WTC11 (cell line): ENCODE measurements around the gene PAEP. TPM values are rescaled to one million over a fixed set of nuclear protein-coding genes. Genes with fewer than 3 reads are reported as not detected.

Experiments
- ATAC-seq: fragments of 200-7000 bp; cut with Tn5 transposase; 2 replicates; pipeline ENCODE4 v1.10.0; 2021; ENCODE audit warnings: mild to moderate bottlenecking, moderate library complexity
- CTCF ChIA-PET: fragments of 300-600 bp; sonication (Branson Sonifier 250); formaldehyde crosslinking; loops from one replicate; lab custom pipeline; 2021; ENCODE audit warnings: antibody characterized with exemption; lab: Charles Lee
- POLR2A ChIA-PET: fragments of 350-600 bp; sonication (Branson Sonifier 250); formaldehyde crosslinking; loops from one replicate; lab custom pipeline; 2021; ENCODE audit warnings: antibody characterized with exemption; lab: Charles Lee
- DNase-seq: peaks from one replicate; pipeline ENCODE4 v3.0.0; 2021; ENCODE audit warnings: low spot score
- H3K27ac Mint-ChIP-seq: 2 replicates; pipeline ENCODE4 v1.8.0; 2021; ENCODE audit warnings: mixed read lengths
- H3K27me3 Mint-ChIP-seq: 2 replicates; pipeline ENCODE4 v1.8.0; 2021; ENCODE audit warnings: low read depth, mild to moderate bottlenecking, moderate library complexity, mixed read lengths
- H3K36me3 Mint-ChIP-seq: 2 replicates; pipeline ENCODE4 v1.8.0; 2021; ENCODE audit warnings: mixed read lengths
- H3K4me1 Mint-ChIP-seq: 2 replicates; pipeline ENCODE4 v1.8.0; 2022; ENCODE audit warnings: mixed read lengths
- H3K4me3 Mint-ChIP-seq: 2 replicates; pipeline ENCODE4 v1.8.0; 2021; ENCODE audit warnings: mild to moderate bottlenecking, moderate library complexity, mixed read lengths
- H3K9me3 Mint-ChIP-seq: 2 replicates; pipeline ENCODE4 v1.8.0; 2021; ENCODE audit warnings: mixed read lengths
- ARID4B ChIP-seq: sonication (generic); formaldehyde crosslinking; IDR thresholded peaks from 2 replicates; pipeline ENCODE4 v1.8.0; 2023; ENCODE audit warnings: missing genetic modification reagents, mild to moderate bottlenecking, borderline replicate concordance
- CDX4 ChIP-seq: fragments of 250-450 bp; sonication (Bioruptor Pico); IDR thresholded peaks from 2 replicates; pipeline ENCODE4 v1.9.0; 2021; ENCODE audit warnings: moderate library complexity, mild to moderate bottlenecking, inconsistent platforms, borderline replicate concordance
- E2F1 ChIP-seq: sonication (generic); formaldehyde crosslinking; IDR thresholded peaks from 2 replicates; pipeline ENCODE4 v1.8.0; 2022; ENCODE audit warnings: mild to moderate bottlenecking, missing genetic modification reagents
- ESRRA ChIP-seq: sonication (generic); formaldehyde crosslinking; IDR thresholded peaks from 2 replicates; pipeline ENCODE4 v1.8.1; 2022; ENCODE audit warnings: mild to moderate bottlenecking, missing genetic modification reagents, borderline replicate concordance
- ETV6 ChIP-seq: sonication (generic); formaldehyde crosslinking; IDR thresholded peaks from 2 replicates; pipeline ENCODE4 v1.8.1; 2022; ENCODE audit warnings: mild to moderate bottlenecking, missing genetic modification reagents
- NFE2L1 ChIP-seq: sonication (generic); formaldehyde crosslinking; IDR thresholded peaks from 2 replicates; pipeline ENCODE4 v1.8.1; 2023; ENCODE audit warnings: missing genetic modification reagents
- TP53 ChIP-seq: sonication (generic); formaldehyde crosslinking; IDR thresholded peaks from 2 replicates; pipeline ENCODE4 v1.8.1; 2023; ENCODE audit warnings: mild to moderate bottlenecking, missing genetic modification reagents
- USF1 ChIP-seq: sonication (generic); formaldehyde crosslinking; IDR thresholded peaks from 2 replicates; pipeline ENCODE4 v1.8.0; 2022; ENCODE audit warnings: mild to moderate bottlenecking, missing genetic modification reagents
- ZNF219 ChIP-seq: sonication (generic); formaldehyde crosslinking; IDR thresholded peaks from 2 replicates; pipeline ENCODE4 v1.8.0; 2023; ENCODE audit warnings: missing genetic modification reagents, mild to moderate bottlenecking, borderline replicate concordance
- ZNF232 ChIP-seq: sonication (generic); formaldehyde crosslinking; IDR thresholded peaks from 2 replicates; pipeline ENCODE4 v1.8.0; 2022; ENCODE audit warnings: mild to moderate bottlenecking, missing genetic modification reagents
- ZNF263 ChIP-seq: sonication (generic); formaldehyde crosslinking; IDR thresholded peaks from 2 replicates; pipeline ENCODE4 v1.8.1; 2022; ENCODE audit warnings: low read depth, mild to moderate bottlenecking, moderate library complexity, missing genetic modification reagents
- ZNF512 ChIP-seq: sonication (generic); formaldehyde crosslinking; IDR thresholded peaks from 2 replicates; pipeline ENCODE4 v1.8.1; 2022; ENCODE audit warnings: missing genetic modification reagents, borderline replicate concordance
- ZNF532 ChIP-seq: fragments of 250-450 bp; sonication (Bioruptor Pico); IDR thresholded peaks from 2 replicates; pipeline ENCODE4 v1.9.0; 2021; ENCODE audit warnings: mild to moderate bottlenecking, borderline replicate concordance
- total RNA-seq: library from RNA; stranded (reverse); gene quantifications from 3 replicates; pipeline ENCODE4 v1.2.3, GENCODE V29; 2021

PAEP gene
- total RNA-seq, 1 experiment from 2014 or later = not detected

GRCh38 chr9:135591506-135592330 lies 30.2 kb downstream of the PAEP start (continued):
- TF ChIP-seq ARID4B (CRISPR knock-in tag) (no peak), E2F1 (no peak), ZNF232 (CRISPR knock-in tag) (no peak), USF1 (CRISPR knock-in tag) (no peak), ETV6 (CRISPR knock-in tag) (no peak), ZNF219 (CRISPR knock-in tag) (no peak), ZNF532 (CRISPR knock-in tag) (no peak)

GRCh38 chr9:135592331-135592590 lies 30.7 kb downstream of the PAEP start:
- H3K4me1 Mint-ChIP-seq = no peaks in the 10 kb centered on the region
- H3K27ac Mint-ChIP-seq = no peak overlapping the region
- H3K36me3 Mint-ChIP-seq = no peaks in the 10 kb centered on the region
- H3K9me3 Mint-ChIP-seq = peaks cover 32% of the 10 kb centered on the region
- H3K4me3 Mint-ChIP-seq = no peak overlapping the region
- ATAC-seq = no peak
- ChIA-PET CTCF (no interaction called here), POLR2A (no interaction called here)
- H3K27me3 Mint-ChIP-seq = no peaks in the 10 kb centered on the region; the same call in 1 of the 2 replicates
- DNase-seq = no peak
- TF ChIP-seq ESRRA (CRISPR knock-in tag) (no peak), ZNF263 (CRISPR knock-in tag) (no peak), ZNF512 (CRISPR knock-in tag) (no peak), TP53 (CRISPR knock-in tag) (no peak), CDX4 (no peak), NFE2L1 (CRISPR knock-in tag) (no peak)
- TF ChIP-seq, all 79 proteins: peak for 0
